Osteoblast (primary cell): ENCODE measurements around the gene DNAJB6. TPM values are rescaled to one million over a fixed set of nuclear protein-coding genes. Genes with fewer than 3 reads are reported as not detected.

Source experiments
- DNase-seq: peaks from one replicate; pipeline ENCODE4 v3.0.0; 2011; ENCODE audit warnings: low spot score, mixed read lengths; ENCODE audit not compliant: insufficient read length; ENCODE audit errors: missing footprints
- H2AFZ ChIP-seq: 2 replicates; pipeline ENCODE4 v1.6.0; 2011; ENCODE audit warnings: mild to moderate bottlenecking, low read length
- H3K27ac ChIP-seq: 2 replicates; pipeline ENCODE4 v1.5.1; 2011; ENCODE audit warnings: mild to moderate bottlenecking, low read depth, low read length, moderate library complexity
- H3K27me3 ChIP-seq: 2 replicates; pipeline ENCODE4 v1.6.0; 2012; ENCODE audit warnings: mild to moderate bottlenecking, control low read depth, inconsistent platforms, low read length, moderate library complexity; ENCODE audit not compliant: insufficient read depth
- H3K36me3 ChIP-seq: 2 replicates; pipeline ENCODE4 v1.5.1; 2011; ENCODE audit warnings: mild to moderate bottlenecking, low read length, control low read depth, moderate library complexity; ENCODE audit not compliant: insufficient read depth
- H3K4me1 ChIP-seq: 2 replicates; pipeline ENCODE4 v1.5.1; 2011; ENCODE audit warnings: mild to moderate bottlenecking, low read length, control low read depth, moderate library complexity; ENCODE audit not compliant: insufficient read depth
- H3K4me2 ChIP-seq: 2 replicates; pipeline ENCODE4 v1.6.0; 2011; ENCODE audit warnings: mild to moderate bottlenecking, low read length; ENCODE audit not compliant: insufficient read depth
- H3K4me3 ChIP-seq: fragments of 200-600 bp; sonication (generic); 3 replicates; pipeline ENCODE4 v1.5.1; 2012; ENCODE audit warnings: mild to moderate bottlenecking, low read length, inconsistent platforms; ENCODE audit not compliant: insufficient read depth
- H3K79me2 ChIP-seq: 2 replicates; pipeline ENCODE4 v1.6.0; 2012; ENCODE audit warnings: mild to moderate bottlenecking, low read length, control low read depth, inconsistent platforms; ENCODE audit not compliant: insufficient read depth
- H3K9me3 ChIP-seq: 2 replicates; pipeline ENCODE4 v1.5.1; 2011; ENCODE audit warnings: low read depth, low read length, control low read depth
- H4K20me1 ChIP-seq: 2 replicates; pipeline ENCODE4 v1.6.0; 2012; ENCODE audit warnings: mild to moderate bottlenecking, low read length, control low read depth; ENCODE audit not compliant: insufficient read depth
- CTCF ChIP-seq: IDR thresholded peaks from 2 replicates; pipeline ENCODE4 v1.5.1; 2011; ENCODE audit warnings: mild to moderate bottlenecking, low read depth, low read length, moderate library complexity; ENCODE audit errors: extremely low read depth
- total RNA-seq: library from RNA; depleted of rRNA; stranded (reverse); fragments of >200 nt; gene quantifications from 2 replicates; pipeline ENCODE4 v1.2.3, GENCODE V29; 2012

Gene DNAJB6
- total RNA-seq, 1 donor, result 84.7 TPM

DNA sequence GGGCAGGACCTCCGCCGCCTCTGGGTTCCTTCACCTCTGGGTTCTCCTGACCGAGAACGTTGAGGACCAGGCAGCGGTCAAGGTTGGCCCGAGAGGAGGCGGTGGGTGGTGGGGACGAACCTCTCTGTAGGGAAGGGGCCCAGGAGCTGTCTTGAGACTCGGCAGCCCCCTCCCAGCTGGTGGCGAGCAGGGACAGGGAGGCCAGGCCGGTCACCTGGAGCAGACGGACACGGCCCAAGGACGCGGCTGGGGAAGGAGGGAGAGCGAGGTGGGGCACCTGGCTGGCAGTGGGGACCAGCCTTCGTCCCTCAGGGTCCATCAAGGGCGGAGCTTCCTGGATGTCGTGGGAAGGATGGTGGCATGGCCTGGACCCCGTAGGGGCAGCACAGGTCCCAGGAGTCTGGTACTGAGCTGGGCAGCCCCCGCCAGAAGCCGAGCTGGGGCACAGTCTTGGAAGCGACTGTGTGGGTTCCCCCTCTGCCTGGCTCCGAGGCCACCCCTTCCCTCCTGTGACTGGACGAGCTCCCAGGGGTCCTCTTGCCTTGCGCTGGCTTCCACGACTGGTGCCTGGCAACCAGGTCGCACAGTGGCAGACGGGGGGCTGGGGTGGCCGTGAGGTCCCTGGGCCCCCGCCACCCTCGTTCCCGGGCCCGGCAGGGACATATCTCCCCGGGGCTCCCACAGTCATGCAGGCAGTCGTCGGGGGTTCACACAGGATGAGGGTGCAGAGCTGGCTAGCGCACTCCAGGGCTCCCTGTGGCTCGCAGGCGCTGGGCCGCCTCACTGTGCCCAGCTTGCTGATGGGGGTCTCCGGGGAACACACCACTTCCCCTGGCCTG lies 89.9 kb downstream of the DNAJB6 start:
- H3K4me2 ChIP-seq, result no peak overlapping the region
- no peak overlapping the region for H2AFZ ChIP-seq
- no peak for TF ChIP-seq CTCF

DNA sequence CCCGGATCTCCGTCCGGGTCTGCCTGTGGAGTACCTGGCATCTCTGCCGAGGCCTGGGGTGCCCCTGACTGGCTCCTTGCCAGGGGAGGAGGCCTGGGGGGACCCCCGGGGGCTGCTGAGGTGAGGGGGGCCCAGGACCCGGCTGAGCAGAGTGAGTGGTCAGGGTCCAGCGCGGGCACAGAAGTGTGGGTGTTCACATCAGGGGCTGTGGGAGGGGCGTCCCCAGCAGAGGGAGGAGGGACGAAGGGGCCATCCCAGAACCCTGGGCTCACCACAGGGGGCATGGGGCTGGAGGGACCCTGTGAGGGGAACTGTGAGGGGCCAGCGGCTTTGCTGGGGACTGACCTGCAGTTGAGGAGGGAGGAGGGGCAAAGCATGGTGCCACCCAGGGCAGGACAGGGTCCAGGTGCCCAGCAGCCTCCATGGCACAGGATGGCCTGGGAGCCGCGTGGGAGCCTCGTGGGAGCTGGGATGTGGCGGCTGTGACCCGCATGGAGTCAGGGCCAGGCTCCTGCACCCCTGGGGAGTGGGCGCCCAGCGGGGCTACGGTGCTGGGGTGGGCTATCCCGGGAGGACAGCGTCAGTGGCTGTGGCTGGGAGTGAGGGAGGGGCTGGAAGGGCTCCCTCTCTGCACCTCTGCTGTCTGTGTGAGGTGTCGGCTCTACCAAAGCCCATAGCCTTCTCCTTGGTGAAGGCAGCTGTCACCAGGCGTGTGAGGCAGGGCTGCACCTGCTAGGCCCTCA lies 91.2 kb downstream of the DNAJB6 start:
- H3K4me1 ChIP-seq, result peaks cover 6% of the 10 kb centered on the region
- no peak for DNase-seq
- H3K27ac ChIP-seq, result no peak overlapping the region
- H3K36me3 ChIP-seq, result no peaks in the 10 kb centered on the region
- no peaks in the 10 kb centered on the region for H3K27me3 ChIP-seq
- no peaks in the 10 kb centered on the region for H3K79me2 ChIP-seq
- no peaks in the 10 kb centered on the region for H3K9me3 ChIP-seq
- no peak overlapping the region for H2AFZ ChIP-seq
- H3K4me3 ChIP-seq, result no peak overlapping the region
- no peak for TF ChIP-seq CTCF
- no peaks in the 10 kb centered on the region for H4K20me1 ChIP-seq
- H3K4me2 ChIP-seq, result no peak overlapping the region

More for the DNA sequence above, 89.9 kb downstream of the DNAJB6 start:
- Histone ChIP-seq H3K4me1 (no peaks in the 10 kb centered on the region), H3K36me3 (no peaks in the 10 kb centered on the region), H3K27me3 (no peaks in the 10 kb centered on the region), H3K4me3 (no peak overlapping the region), H3K27ac (no peak overlapping the region), H4K20me1 (no peaks in the 10 kb centered on the region), H3K79me2 (no peaks in the 10 kb centered on the region), H3K9me3 (no peaks in the 10 kb centered on the region)
- DNase-seq, result no peak

- Histone ChIP-seq H4K20me1 (no peaks in the 10 kb centered on the region), H3K4me3 (no peak overlapping the region), H3K9me3 (no peaks in the 10 kb centered on the region), H3K27me3 (no peaks in the 10 kb centered on the region), H3K27ac (no peak overlapping the region), H3K79me2 (no peaks in the 10 kb centered on the region), H3K4me2 (no peak overlapping the region), H3K4me1 (peaks cover 6% of the 10 kb centered on the region), H3K36me3 (no peaks in the 10 kb centered on the region), H2AFZ (no peak overlapping the region)
- DNase-seq, result no peak
- TF ChIP-seq CTCF, result no peak
Observed at GRCh38 chr7:157428554-157428945, 91.7 kb downstream of the DNAJB6 start.
